Osteoblast (primary cell): ENCODE data around the gene CREB5. TPM values are rescaled to one million over a fixed set of nuclear protein-coding genes. Genes with fewer than 3 reads are reported as not detected.

Source experiments
- DNase-seq: peaks from one replicate; pipeline ENCODE4 v3.0.0; 2011; ENCODE audit warnings: low spot score, mixed read lengths; ENCODE audit not compliant: insufficient read length; ENCODE audit errors: missing footprints
- H2AFZ ChIP-seq: 2 replicates; pipeline ENCODE4 v1.6.0; 2011; ENCODE audit warnings: mild to moderate bottlenecking, low read length
- H3K27ac ChIP-seq: 2 replicates; pipeline ENCODE4 v1.5.1; 2011; ENCODE audit warnings: mild to moderate bottlenecking, low read depth, low read length, moderate library complexity
- H3K27me3 ChIP-seq: 2 replicates; pipeline ENCODE4 v1.6.0; 2012; ENCODE audit warnings: mild to moderate bottlenecking, control low read depth, inconsistent platforms, low read length, moderate library complexity; ENCODE audit not compliant: insufficient read depth
- H3K36me3 ChIP-seq: 2 replicates; pipeline ENCODE4 v1.5.1; 2011; ENCODE audit warnings: mild to moderate bottlenecking, low read length, control low read depth, moderate library complexity; ENCODE audit not compliant: insufficient read depth
- H3K4me1 ChIP-seq: 2 replicates; pipeline ENCODE4 v1.5.1; 2011; ENCODE audit warnings: mild to moderate bottlenecking, low read length, control low read depth, moderate library complexity; ENCODE audit not compliant: insufficient read depth
- H3K4me2 ChIP-seq: 2 replicates; pipeline ENCODE4 v1.6.0; 2011; ENCODE audit warnings: mild to moderate bottlenecking, low read length; ENCODE audit not compliant: insufficient read depth
- H3K4me3 ChIP-seq: fragments of 200-600 bp; sonication (generic); 3 replicates; pipeline ENCODE4 v1.5.1; 2012; ENCODE audit warnings: mild to moderate bottlenecking, low read length, inconsistent platforms; ENCODE audit not compliant: insufficient read depth
- H3K79me2 ChIP-seq: 2 replicates; pipeline ENCODE4 v1.6.0; 2012; ENCODE audit warnings: mild to moderate bottlenecking, low read length, control low read depth, inconsistent platforms; ENCODE audit not compliant: insufficient read depth
- H3K9me3 ChIP-seq: 2 replicates; pipeline ENCODE4 v1.5.1; 2011; ENCODE audit warnings: low read depth, low read length, control low read depth
- H4K20me1 ChIP-seq: 2 replicates; pipeline ENCODE4 v1.6.0; 2012; ENCODE audit warnings: mild to moderate bottlenecking, low read length, control low read depth; ENCODE audit not compliant: insufficient read depth
- total RNA-seq: library from RNA; depleted of rRNA; stranded (reverse); fragments of >200 nt; gene quantifications from 2 replicates; pipeline ENCODE4 v1.2.3, GENCODE V29; 2012
- TF ChIP-seq, protein P1 (sequence below): IDR thresholded peaks from 2 replicates; pipeline ENCODE4 v1.5.1; 2011; ENCODE audit warnings: mild to moderate bottlenecking, low read depth, low read length, moderate library complexity; ENCODE audit errors: extremely low read depth

CREB5 gene
- total RNA-seq, 1 donor: 5.1 TPM

DNA sequence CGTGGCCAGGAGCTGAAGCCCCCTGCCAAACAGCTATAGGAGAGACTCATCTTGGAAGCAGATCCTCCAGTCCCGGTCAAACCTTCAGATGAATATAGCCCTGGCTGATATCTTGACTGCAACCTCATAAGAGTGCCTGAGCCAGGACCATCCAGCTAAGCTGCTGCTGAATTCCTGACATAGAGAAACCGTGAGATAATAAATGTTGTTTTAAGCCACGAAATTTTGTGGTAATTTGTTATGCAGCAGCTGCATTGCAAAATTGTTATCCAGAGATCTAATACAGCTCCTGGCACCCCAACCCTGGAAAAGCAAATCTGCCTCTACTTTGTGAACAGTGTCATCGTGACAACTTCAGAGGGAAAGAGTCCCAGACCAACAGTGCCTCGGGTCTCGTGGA is 119.9 kb downstream of the CREB5 start:
- Histone ChIP-seq H3K27me3 (no peaks in the 10 kb centered on the region), H2AFZ (no peak overlapping the region)

DNA sequence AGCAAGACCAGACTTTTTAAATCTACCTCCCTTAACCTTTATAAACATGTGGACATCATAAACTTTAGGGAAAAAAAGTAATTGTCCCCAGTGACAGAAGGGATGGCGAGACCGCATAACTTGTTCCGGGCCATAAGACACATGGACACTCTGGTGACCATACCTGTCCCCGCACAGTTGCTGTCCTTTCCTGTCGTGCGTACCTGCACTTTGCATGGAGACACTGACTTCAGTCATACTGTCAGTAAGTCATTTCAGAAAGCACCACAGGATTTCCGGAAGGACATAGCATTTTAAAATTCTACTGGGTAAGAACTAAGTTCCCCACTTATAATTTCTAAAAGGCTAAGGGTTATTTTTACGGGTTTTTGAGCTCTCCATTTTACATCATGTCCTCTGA is 120.9 kb downstream of the CREB5 start:
- no peak overlapping the region for H2AFZ ChIP-seq
- H3K36me3 ChIP-seq: no peaks in the 10 kb centered on the region
- no peak for DNase-seq
- H3K27me3 ChIP-seq: no peaks in the 10 kb centered on the region
- peaks cover 57% of the 10 kb centered on the region for H3K4me1 ChIP-seq
- no peak overlapping the region for H3K4me2 ChIP-seq
- peaks cover 2% of the 10 kb centered on the region for H3K9me3 ChIP-seq
- no peaks in the 10 kb centered on the region for H4K20me1 ChIP-seq
- H3K27ac ChIP-seq: peak overlapping the region; percentile 88
- no peak overlapping the region for H3K4me3 ChIP-seq
- TF ChIP-seq, protein P1, sequence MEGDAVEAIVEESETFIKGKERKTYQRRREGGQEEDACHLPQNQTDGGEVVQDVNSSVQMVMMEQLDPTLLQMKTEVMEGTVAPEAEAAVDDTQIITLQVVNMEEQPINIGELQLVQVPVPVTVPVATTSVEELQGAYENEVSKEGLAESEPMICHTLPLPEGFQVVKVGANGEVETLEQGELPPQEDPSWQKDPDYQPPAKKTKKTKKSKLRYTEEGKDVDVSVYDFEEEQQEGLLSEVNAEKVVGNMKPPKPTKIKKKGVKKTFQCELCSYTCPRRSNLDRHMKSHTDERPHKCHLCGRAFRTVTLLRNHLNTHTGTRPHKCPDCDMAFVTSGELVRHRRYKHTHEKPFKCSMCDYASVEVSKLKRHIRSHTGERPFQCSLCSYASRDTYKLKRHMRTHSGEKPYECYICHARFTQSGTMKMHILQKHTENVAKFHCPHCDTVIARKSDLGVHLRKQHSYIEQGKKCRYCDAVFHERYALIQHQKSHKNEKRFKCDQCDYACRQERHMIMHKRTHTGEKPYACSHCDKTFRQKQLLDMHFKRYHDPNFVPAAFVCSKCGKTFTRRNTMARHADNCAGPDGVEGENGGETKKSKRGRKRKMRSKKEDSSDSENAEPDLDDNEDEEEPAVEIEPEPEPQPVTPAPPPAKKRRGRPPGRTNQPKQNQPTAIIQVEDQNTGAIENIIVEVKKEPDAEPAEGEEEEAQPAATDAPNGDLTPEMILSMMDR: no peak
- no peaks in the 10 kb centered on the region for H3K79me2 ChIP-seq

More for the DNA sequence above, 119.9 kb downstream of the CREB5 start:
- TF ChIP-seq, protein P1: no peak
- H3K4me2 ChIP-seq: no peak overlapping the region
- H3K36me3 ChIP-seq: no peaks in the 10 kb centered on the region
- DNase-seq: no peak
- H3K4me3 ChIP-seq: no peak overlapping the region
- H3K27ac ChIP-seq: no peak overlapping the region
- peaks cover 2% of the 10 kb centered on the region for H3K9me3 ChIP-seq
- no peaks in the 10 kb centered on the region for H4K20me1 ChIP-seq
- H3K79me2 ChIP-seq: no peaks in the 10 kb centered on the region
- peaks cover 57% of the 10 kb centered on the region for H3K4me1 ChIP-seq

DNA sequence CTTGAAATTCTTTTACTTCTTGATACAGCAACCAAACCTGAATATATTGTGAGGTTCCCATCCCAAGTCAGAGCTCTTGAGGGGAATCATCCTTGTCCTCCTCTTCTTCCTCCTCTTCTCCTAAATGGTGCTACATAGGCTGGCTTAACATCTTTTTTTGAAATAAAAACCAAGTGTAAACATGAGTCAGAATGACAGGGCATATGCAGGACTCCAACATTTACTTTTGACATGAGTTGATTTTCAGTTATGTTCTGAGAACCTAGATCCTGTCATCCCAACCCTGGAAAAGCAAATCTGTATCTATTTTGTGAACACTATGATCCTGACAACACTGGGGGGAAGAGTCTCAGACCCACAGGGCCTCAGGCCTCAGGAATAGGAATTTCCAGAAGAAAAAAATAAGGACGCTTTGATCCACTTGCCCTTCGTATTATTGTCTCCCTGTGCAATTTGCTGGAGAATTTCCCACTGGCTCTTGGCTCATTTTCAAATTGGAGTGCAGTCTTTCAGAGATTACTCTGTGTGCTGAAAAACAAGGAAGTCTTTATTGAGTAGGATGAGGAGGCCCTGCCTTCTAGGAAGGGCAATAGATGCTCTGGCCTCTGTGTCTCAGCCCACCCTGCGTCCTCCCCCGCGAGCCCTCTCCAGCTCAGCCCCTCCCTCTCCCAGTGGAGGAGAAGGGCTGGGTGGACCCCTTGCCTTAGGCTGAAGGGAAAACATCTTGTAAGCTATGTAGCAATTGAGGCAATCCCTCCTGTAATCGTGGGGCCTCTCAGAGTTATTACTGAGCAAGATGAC is 121.6 kb downstream of the CREB5 start:
- peak overlapping the region; percentile 52 for H2AFZ ChIP-seq
- peak overlapping the region; percentile 88 for H3K27ac ChIP-seq
- TF ChIP-seq, protein P1: no peak

DNA sequence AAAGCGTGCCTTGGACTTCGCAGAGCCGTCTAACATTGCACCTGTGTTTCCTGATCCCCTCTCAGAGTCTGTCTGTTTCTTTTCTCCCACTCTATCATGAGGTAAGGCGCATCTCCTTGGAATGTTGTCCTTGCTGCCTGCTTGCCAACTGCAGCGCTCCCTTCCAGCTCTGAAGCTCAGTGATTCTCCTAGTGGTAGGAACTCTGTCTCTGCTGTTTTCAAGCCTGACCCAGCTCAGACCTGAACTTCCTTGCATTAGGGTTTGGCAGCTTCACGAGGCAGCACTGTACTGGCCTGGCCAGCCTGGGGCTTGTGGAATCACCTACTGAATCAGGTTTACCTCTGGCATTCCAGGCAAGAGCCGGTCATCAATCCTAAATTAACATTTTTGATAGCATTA is 123.9 kb downstream of the CREB5 start:
- Histone ChIP-seq H3K36me3 (no peaks in the 10 kb centered on the region), H3K4me2 (peak overlapping the region; percentile 14), H3K79me2 (no peaks in the 10 kb centered on the region), H3K4me3 (no peak overlapping the region), H3K4me1 (peaks cover 30% of the 10 kb centered on the region), H3K9me3 (peaks cover 2% of the 10 kb centered on the region), H2AFZ (no peak overlapping the region), H4K20me1 (no peaks in the 10 kb centered on the region), H3K27me3 (no peaks in the 10 kb centered on the region), H3K27ac (no peak overlapping the region)
- DNase-seq: no peak
- TF ChIP-seq, protein P1: peak; percentile 67

More for the DNA sequence above, 121.6 kb downstream of the CREB5 start:
- peak overlapping the region; percentile 71 for H3K4me2 ChIP-seq
- no peak for DNase-seq
- no peaks in the 10 kb centered on the region for H4K20me1 ChIP-seq
- H3K36me3 ChIP-seq: no peaks in the 10 kb centered on the region
- peak overlapping the region; percentile 24 for H3K4me3 ChIP-seq
- H3K79me2 ChIP-seq: no peaks in the 10 kb centered on the region
- H3K27me3 ChIP-seq: no peaks in the 10 kb centered on the region
- H3K9me3 ChIP-seq: peaks cover 2% of the 10 kb centered on the region
- H3K4me1 ChIP-seq: peaks cover 53% of the 10 kb centered on the region
